ENCODE results near the gene SI.
"Not testable (repeated sequence)": the region's sequence is repeated elsewhere in the genome, so short reads cannot be mapped to it uniquely, and the experiment has no call there.

SI gene

GRCh38 chr3:165078293-165078692 is at the start of gene SI:
Gene SI (minus strand): TSS chr3:165078496. CDS start chr3:165076012, 2,484 bp downstream.
- in situ Hi-C loops (cut with MboI; ENCODE audit: low sequenced_read_pairs), result no loop called here

DNA sequence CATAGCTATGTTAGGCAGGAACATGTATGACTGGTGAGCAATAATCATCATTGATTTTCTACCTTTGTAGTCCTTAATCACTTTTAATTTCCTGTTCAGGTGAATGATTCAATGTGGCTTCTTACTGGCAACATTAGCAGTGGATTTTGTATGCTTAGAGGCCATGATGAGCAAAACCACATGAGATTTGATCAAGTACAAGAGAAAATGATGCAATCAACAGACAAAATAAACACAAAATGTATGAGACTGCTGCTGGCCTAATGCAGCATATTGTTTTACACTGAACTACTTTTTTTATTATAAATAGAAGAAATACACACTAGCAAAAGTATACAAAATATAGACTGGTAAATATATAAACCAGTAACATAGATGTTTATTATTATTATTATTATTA is 47.5 kb upstream of the SI start:
- in situ Hi-C loops (cut with MboI; ENCODE audit: low sequenced_read_pairs), result no loop called here

DNA sequence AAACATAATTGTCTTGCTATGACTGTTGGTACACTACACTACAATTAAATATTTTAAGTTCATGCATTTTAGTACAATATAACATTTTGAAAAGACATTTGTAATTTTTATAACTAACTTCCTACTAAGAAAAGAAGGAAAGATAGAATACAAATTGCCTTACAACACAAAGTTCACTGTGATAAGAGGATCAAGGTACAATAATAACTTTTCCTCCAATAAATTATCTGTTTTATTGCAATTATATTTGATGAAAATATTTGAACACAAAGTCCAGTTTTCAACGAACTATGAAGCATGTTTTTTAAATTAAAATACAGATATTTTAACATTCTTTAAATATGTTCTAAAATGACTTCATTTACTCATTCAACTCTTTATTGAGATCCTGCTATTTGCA is 33.1 kb upstream of the SI start:
- in situ Hi-C loops (cut with MboI; ENCODE audit: low sequenced_read_pairs), result no loop called here

DNA sequence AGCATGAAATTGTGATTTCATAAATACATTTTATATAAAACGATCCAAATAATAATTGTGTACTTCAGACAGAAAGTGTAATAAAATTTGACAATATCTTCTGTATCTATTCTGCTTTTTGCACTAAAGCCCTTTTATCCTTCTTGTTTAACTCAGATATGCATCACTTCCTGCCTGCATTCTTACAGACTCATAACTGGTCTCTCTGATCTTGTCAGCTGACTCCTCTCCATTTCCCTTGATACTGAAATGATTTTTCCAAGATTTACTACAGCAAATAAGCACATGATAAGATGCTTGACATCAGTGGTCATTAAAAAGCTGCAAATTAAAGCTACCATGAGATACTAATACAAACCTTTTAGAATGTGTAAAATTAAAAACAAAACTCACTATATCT is 25.3 kb upstream of the SI start:
- in situ Hi-C loops (cut with MboI; ENCODE audit: low sequenced_read_pairs), result no loop called here

DNA sequence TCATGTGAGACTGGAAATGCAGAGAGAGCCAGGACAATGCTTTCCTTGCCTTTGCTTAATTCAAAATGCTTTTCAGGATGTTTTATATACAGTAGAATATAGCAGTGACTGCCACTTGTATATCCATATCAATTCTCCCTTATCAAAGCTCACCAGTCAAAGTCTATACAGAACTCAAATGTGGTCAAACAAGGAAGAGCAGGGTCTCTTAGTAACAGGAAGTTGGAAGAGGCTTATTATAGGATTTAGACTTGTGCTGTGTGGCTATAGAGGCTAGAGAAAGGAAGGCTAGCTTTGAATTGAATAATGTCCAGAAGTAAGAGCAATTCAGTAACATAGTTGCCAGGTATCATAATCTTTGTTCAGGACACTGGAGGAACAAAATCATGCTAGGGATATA is 4.4 kb upstream of the SI start:
- in situ Hi-C loops (cut with MboI; ENCODE audit: low sequenced_read_pairs), result no loop called here

DNA sequence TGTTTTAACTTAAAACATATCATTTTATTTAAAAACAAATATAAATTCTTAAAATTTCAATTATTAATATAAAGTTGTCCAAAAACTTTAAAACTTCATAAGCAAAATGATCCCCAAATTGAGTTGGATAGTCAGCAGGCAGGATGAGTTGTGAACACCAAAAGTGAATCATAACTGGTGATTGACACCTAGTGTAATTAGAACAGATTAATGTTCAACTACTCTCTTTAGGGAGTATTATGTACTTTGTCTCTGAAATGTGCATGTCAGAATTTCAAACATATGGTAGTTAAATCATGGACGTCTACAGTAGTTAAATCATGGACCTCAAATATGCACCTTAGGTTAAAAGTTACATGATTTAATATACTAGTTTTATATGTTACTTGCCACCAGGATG is 2.9 kb upstream of the SI start:
- in situ Hi-C loops (cut with MboI; ENCODE audit: low sequenced_read_pairs), result no loop called here

DNA sequence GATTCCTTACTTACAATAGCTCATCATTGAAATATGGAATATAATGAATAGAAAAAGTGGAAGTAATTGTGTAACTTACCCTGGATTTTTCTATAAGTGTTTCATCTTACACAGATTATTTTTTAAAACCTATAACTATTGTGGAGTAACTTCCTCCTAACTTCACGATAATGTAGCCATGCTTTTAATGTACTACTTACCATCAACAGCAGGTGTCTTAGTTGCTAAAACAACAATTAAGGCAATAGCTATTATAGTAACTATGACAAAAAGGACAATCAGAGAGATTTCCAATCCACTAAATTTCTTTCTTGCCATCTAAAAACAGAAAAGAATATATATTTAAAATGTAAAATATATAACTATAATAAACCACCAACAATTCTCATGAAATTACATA is 2.6 kb downstream of the SI start:
- in situ Hi-C loops (cut with MboI; ENCODE audit: low sequenced_read_pairs), result no loop called here

DNA sequence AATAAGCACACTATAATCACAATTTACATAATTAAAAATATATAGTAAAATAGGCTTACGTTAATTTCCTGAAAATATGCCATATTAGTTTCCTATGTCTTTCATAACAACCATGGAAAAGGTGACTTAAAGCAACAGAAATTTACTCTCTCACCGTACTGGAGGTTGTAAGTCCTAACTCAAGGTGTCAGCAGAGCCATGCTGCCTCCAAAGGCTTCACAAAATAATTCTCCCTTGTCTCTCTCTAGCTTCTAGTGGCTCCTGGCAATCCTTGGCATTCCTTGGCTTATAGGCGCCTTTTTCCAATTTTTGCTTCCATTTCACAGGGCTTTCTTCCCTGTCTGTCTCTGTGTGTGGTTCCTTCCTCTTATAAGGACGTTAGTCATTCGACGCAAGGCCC is 7.6 kb downstream of the SI start:
- in situ Hi-C loops (cut with MboI; ENCODE audit: low sequenced_read_pairs), result no loop called here

DNA sequence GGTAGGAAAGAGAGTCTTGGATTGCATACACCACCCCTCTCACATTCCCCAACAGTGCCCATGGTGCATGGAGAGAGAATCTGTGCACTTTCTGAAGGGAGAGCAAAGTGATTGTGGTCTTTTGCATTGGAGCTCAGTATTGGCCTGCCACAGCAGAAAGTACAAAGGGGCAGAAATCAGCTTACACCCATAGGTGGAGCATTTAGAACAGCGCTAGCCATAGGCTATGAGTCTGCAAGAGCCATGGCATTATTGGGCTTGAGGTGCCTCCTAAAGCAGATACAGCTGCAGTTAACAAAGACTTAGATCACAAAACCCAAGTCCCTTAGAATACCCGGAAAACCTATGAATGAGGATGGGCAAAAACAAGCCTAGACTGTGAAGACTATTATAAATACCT is 21.8 kb downstream of the SI start:
- in situ Hi-C loops (cut with MboI; ENCODE audit: low sequenced_read_pairs), result no loop called here

DNA sequence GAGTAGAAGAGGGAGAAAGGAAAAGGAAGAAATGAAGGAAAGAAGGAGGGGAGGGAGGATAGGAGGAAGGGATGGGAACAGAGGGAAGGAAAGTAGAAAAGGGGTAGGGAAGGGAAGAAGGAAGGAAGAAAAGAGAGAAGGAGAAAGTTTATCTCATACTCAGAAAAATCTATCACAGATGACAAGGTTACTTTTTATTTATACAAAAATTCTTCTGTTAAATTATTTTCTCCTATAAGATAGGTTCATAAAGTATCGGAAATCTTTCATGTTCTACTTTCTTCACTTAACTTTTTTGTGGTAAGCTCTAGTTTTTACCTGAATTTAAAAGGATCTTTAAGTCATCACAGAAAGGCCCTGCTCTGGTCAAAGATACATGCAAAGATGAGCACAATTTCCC is 38.1 kb downstream of the SI start:
- in situ Hi-C loops (cut with MboI; ENCODE audit: low sequenced_read_pairs), result no loop called here

GRCh38 chr3:165011557-165011956 is 66.7 kb downstream of the SI start:
- in situ Hi-C loops (cut with MboI; ENCODE audit: low sequenced_read_pairs), result no loop called here

- in situ Hi-C loops (cut with MboI; ENCODE audit: low sequenced_read_pairs), result no loop called here
Observed at GRCh38 chr3:164984947-164985346, 93.3 kb downstream of the SI start.

DNA sequence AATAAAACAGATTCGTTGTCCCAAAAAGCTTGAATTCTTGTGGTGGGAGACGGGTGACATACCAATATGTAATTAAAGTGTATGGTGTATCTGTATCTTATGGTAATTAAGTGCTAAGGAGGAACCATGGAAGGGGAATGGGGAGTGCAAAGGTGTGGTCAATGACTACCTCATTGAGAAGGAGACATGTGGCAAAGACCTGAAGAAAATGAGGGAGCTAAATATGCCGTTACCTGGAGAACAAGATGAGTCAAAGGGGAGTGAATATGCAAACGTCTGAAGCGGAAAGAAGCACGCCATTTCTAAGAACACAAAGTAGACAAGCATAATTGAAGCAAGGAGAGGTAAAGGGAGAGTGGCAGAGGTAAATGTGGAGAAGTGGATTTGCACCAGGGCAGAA is 115.7 kb downstream of the SI start:
- in situ Hi-C loops (cut with MboI; ENCODE audit: low sequenced_read_pairs), result no loop called here

DNA sequence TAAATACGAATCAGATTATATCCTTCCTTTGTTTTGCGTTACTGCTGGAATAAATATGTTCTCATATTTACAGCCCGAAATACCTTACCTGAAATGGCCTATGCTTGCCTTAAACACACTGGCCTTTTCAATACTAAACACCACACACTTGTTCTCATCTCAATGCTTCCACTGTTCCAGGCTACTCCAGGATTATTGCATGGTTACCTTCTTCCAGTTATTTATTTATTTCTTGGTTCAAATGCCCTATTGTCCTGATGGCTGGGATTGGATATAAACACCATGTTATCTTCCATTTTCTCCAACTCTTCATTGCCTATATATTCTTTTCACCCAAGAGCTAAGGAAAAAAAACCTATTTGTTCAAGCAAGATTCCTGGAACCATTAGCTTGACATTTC is 125.3 kb downstream of the SI start:
- in situ Hi-C loops (cut with MboI; ENCODE audit: low sequenced_read_pairs), result no loop called here

GRCh38 chr3:164951403-164951802 is 126.9 kb downstream of the SI start:
- in situ Hi-C loops (cut with MboI; ENCODE audit: low sequenced_read_pairs), result not testable (repeated sequence)

GRCh38 chr3:164940745-164941144 is 137.6 kb downstream of the SI start:
- in situ Hi-C loops (cut with MboI; ENCODE audit: low sequenced_read_pairs), result no loop called here

DNA sequence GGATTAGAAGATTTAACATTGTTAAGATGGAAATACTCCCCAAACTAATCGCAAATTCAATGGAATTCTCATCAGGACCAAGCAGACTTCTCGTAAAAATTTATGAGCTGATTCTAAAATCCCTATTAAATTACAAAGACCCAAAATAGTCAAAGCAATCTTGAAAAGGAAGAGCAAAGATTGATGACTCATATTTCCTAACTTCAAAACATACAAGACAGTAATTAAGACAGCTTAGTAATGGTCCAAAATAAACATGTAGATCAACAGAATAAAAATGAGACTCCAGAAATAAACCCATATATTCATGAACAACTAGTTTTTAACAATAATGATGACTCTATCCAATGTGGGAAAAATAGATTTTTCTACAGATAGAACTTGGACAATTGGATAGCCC is 148.7 kb downstream of the SI start:
- in situ Hi-C loops (cut with MboI; ENCODE audit: low sequenced_read_pairs), result no loop called here

Measured in HL-60/S4 treated with retinoic acid at 250 ng/mL for 4 days and 3 days (cell line).